HFFc6 (cell line): Measurements from ENCODE around the gene ZNF454. TPM values are rescaled to one million over a fixed set of nuclear protein-coding genes. Genes with fewer than 3 reads are reported as not detected.

Experiments used
- DNase-seq: peaks from one replicate; pipeline ENCODE4 v3.0.0-alpha.2; 2018
- H3K27ac Mint-ChIP-seq: 2 replicates; pipeline ENCODE4 v1.8.0; 2020; ENCODE audit warnings: mild to moderate bottlenecking, mixed read lengths
- H3K27me3 Mint-ChIP-seq: 2 replicates; pipeline ENCODE4 v1.8.0; 2021; ENCODE audit warnings: mild to moderate bottlenecking, moderate library complexity, mixed read lengths; ENCODE audit not compliant: insufficient read depth
- H3K36me3 Mint-ChIP-seq: 2 replicates; pipeline ENCODE4 v1.8.0; 2021; ENCODE audit warnings: low read depth, mixed read lengths
- H3K4me1 Mint-ChIP-seq: 2 replicates; pipeline ENCODE4 v1.8.0; 2020; ENCODE audit warnings: low read depth, mixed read lengths
- H3K4me3 Mint-ChIP-seq: 2 replicates; pipeline ENCODE4 v1.8.0; 2020; ENCODE audit warnings: mild to moderate bottlenecking, moderate library complexity, mixed read lengths
- H3K9me3 Mint-ChIP-seq: 2 replicates; pipeline ENCODE4 v1.8.0; 2020; ENCODE audit warnings: mild to moderate bottlenecking, mixed read lengths
- total RNA-seq, 6 experiments: library from RNA; stranded (reverse); fragmentation: NEBNext Ultra II Directional; extraction: Animal tissue kit (Norgen Biotek cat#: 25700); gene quantifications; 2 replicates in 1 of 6; 3 replicates in 5 of 6; pipeline ENCODE4 v1.2.3, GENCODE V29; 2021
- TF ChIP-seq, protein P1 (sequence below): fragments of 200-600 bp; sonication (generic); IDR thresholded peaks from 2 replicates; pipeline ENCODE4 v1.5.0; 2021; ENCODE audit warnings: antibody characterized with exemption, mild to moderate bottlenecking

Gene ZNF454
- total RNA-seq, 6 experiments from 2014 or later = not detected

DNA sequence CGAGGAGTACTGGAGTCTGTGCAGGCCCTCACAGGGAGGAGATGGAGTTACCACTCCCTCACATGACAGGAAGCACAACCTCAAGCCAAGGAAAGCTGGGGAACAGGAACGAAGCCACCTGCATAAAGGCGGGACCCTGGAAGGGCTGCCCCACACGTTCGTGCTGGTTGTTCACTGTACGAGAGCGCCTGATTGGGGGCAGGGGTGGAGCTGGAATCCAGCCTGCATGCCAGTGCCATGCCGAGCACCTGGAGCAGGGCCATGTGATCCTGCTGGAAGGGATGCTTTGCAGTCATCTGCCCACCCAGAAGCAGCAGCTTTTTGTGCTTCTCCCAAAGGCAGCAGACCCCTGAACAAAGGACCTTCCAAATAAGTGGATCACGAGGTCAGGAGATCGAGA, 42.7 kb downstream of the ZNF454 start:
- Mint-ChIP-seq H3K27ac (no peak overlapping the region), H3K4me3 (no peak overlapping the region), H3K27me3 (peaks cover 2% of the 10 kb centered on the region), H3K36me3 (peaks cover 13% of the 10 kb centered on the region; the same call in 1 of the 2 replicates), H3K4me1 (no peaks in the 10 kb centered on the region), H3K9me3 (peaks cover 83% of the 10 kb centered on the region)
- TF ChIP-seq, protein P1, sequence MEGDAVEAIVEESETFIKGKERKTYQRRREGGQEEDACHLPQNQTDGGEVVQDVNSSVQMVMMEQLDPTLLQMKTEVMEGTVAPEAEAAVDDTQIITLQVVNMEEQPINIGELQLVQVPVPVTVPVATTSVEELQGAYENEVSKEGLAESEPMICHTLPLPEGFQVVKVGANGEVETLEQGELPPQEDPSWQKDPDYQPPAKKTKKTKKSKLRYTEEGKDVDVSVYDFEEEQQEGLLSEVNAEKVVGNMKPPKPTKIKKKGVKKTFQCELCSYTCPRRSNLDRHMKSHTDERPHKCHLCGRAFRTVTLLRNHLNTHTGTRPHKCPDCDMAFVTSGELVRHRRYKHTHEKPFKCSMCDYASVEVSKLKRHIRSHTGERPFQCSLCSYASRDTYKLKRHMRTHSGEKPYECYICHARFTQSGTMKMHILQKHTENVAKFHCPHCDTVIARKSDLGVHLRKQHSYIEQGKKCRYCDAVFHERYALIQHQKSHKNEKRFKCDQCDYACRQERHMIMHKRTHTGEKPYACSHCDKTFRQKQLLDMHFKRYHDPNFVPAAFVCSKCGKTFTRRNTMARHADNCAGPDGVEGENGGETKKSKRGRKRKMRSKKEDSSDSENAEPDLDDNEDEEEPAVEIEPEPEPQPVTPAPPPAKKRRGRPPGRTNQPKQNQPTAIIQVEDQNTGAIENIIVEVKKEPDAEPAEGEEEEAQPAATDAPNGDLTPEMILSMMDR = no peak
- DNase-seq = no peak

DNA sequence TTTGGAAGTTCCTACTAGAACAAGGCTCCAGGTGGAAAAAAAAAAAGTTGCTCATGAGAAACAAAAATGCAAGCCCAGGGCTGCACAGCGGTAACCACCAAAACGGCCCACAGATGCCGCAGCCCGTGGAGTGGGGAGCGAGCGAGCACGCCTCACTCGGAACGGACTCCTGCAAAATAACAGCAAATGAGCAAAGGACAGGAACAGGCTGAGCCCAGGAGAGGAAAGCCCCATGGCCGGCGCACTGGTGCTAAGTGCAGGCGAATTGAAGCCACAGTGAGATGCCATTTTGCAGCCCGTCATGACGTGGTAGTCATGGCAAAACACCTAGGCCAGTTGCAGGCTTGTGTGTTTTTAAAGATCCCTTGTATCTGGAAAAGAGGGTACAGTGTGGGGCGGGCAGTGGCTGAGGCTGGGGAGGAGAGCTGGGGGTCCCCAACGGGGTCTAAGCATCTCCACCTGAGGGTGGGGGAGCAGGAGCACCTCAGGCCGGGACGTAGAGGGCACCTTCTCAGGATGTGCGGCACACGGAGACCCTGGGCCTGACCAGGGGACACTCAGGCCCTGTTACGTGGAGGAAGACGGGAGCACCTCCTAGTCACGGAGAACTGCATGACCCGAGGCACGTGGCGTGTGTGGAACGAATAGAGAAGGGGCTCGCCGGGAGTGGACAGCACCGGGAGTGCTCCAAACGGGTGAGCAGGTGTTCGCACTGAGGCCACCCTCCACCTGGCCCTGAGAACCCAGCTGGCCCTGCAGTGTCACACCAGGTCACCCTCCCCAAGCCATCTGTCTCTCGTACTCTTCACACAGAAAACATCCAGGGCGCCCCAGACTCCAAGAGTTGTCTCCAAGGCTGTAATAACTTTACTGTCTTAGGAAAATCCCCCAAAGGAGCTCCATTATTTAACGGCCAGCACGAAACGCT, 43.4 kb downstream of the ZNF454 start:
- peaks cover 2% of the 10 kb centered on the region for H3K27me3 Mint-ChIP-seq
- no peak for DNase-seq
- TF ChIP-seq, protein P1 = no peak
- no peak overlapping the region for H3K4me3 Mint-ChIP-seq
- peaks cover 77% of the 10 kb centered on the region for H3K9me3 Mint-ChIP-seq
- no peaks in the 10 kb centered on the region for H3K4me1 Mint-ChIP-seq
- H3K36me3 Mint-ChIP-seq = 0 out of 2 replicates have a peak, but pooled peaks cover 13% of the 10 kb centered on the region
- H3K27ac Mint-ChIP-seq = no peak overlapping the region

DNA sequence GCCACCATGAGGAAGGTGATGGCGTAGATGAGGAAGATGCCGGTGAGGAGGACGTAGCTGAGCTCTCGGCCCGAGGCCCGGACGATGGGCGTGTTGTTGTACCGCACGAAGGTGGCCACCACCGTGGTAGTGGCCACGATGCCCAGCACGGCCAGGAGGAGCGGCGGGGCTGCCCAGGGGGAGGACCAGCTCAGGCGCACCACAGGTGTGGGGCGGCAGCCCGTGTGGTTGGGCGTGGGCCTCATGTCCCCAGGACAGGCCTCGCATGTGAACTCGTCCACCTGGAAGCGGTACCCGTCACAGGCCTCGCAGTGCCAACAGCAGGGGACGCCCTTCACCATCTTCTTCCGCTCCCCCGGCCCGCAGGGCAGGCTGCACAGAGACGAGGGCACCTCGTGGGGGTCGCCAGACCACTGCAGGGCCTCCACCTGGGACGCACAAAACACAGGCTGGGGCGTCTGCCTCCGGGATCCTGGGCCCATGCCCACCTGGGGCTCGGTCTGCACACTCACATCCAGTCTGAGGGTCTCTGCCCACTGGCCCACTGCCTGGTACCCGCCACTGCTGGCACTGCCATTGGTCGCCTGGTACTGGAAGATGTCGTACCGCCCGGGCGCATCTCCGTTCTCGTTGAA, 45.4 kb downstream of the ZNF454 start:
- H3K27ac Mint-ChIP-seq = no peak overlapping the region
- TF ChIP-seq, protein P1 = no peak
- H3K4me3 Mint-ChIP-seq = no peak overlapping the region
- no peaks in the 10 kb centered on the region for H3K4me1 Mint-ChIP-seq
- H3K9me3 Mint-ChIP-seq = peaks cover 68% of the 10 kb centered on the region
- 0 out of 2 replicates have a peak, but pooled peaks cover 8% of the 10 kb centered on the region for H3K36me3 Mint-ChIP-seq
- no peak for DNase-seq
- peaks cover 2% of the 10 kb centered on the region; the same call in 1 of the 2 replicates for H3K27me3 Mint-ChIP-seq

DNA sequence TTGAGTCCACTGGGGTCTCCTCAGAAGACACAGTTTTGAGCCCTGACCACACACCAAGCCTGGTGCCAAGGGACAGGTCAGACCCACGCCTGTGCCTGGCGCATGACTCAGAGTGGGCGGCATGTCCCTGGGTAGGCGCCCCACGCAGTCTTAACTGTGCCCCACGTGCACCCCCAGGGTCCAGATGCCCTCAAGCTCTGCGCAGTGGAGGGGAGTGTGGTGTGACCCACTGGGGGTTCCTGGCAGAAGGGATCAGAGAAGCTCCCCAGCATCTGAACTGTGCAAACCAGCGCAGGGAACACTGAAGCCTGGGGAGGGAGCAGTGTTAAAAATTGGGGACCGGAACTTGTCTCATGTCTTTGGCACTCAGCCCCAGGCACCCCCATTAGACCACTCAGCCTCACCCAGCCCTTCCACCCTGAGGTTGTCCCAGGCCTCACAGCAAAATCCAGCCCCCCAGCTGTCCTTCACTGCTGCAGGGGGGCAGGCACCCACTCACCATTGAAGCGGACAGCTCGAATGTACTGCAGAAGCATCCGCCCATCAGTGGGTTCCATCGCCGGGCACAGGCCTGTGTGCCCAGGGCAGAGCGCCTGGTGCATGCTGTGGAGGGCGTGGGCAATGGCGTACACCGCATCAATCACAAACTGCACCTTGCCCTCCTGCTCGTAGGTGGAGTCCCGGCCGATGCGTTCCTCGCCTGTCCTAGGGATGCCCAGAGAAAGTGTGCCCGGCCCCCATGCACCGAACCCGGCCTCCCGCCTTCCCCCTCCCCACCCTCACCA, 47.6 kb downstream of the ZNF454 start:
- no peak overlapping the region for H3K27ac Mint-ChIP-seq
- no peak for DNase-seq

DNA sequence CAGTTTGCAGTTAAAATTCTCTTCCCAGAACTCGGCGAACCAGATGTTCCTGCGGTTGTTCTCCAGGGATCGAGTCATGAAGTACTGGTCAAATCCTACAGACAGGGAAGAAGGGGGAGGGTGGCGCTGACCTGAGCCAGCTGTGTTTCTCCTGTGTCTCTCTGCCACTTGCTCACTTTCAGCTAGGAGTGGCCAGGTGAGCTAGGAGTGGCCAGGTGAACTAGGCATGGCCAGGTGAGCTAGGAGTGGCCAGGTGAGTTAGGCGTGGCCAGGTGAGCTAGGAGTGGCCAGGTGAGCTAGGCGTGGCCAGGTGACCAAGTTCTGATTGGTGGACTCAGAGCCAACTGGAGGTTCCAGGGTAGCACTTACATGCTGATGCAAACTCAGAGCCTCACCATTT, 48.3 kb downstream of the ZNF454 start:
- Mint-ChIP-seq H3K4me1 (no peaks in the 10 kb centered on the region), H3K9me3 (peaks cover 70% of the 10 kb centered on the region), H3K4me3 (no peak overlapping the region), H3K27me3 (peaks cover 2% of the 10 kb centered on the region), H3K27ac (no peak overlapping the region), H3K36me3 (no peaks in the 10 kb centered on the region)
- no peak for DNase-seq
- TF ChIP-seq, protein P1 = no peak

More for the DNA sequence above, 47.6 kb downstream of the ZNF454 start:
- Mint-ChIP-seq H3K36me3 (no peaks in the 10 kb centered on the region), H3K4me1 (no peaks in the 10 kb centered on the region), H3K27me3 (peaks cover 2% of the 10 kb centered on the region), H3K4me3 (no peak overlapping the region), H3K9me3 (peaks cover 70% of the 10 kb centered on the region)
- TF ChIP-seq, protein P1 = no peak
